Rectal smooth muscle tissue (tissue), 1 donor: ENCODE results near the gene TRO.
A peak's percentile ranks its signal among the peaks of the same experiment; 100 is the strongest.

Source experiments
- H3K27ac ChIP-seq: one replicate; pipeline ENCODE4 v1.7.0; 2013; ENCODE audit warnings: low read depth, low read length, inconsistent platforms
- H3K27me3 ChIP-seq: one replicate; pipeline ENCODE4 v1.7.0; 2013; ENCODE audit warnings: low read length; ENCODE audit not compliant: control insufficient read depth, insufficient read depth
- H3K36me3 ChIP-seq: one replicate; pipeline ENCODE4 v1.7.0; 2013; ENCODE audit warnings: low read length; ENCODE audit not compliant: control insufficient read depth, insufficient read depth
- H3K4me1 ChIP-seq: one replicate; pipeline ENCODE4 v1.7.0; 2013; ENCODE audit warnings: low read length; ENCODE audit not compliant: control insufficient read depth, insufficient read depth
- H3K4me3 ChIP-seq: one replicate; pipeline ENCODE4 v1.7.0; 2013; ENCODE audit warnings: low read length
- H3K9ac ChIP-seq: one replicate; pipeline ENCODE4 v1.7.0; 2013; ENCODE audit warnings: low read length

Gene TRO

DNA sequence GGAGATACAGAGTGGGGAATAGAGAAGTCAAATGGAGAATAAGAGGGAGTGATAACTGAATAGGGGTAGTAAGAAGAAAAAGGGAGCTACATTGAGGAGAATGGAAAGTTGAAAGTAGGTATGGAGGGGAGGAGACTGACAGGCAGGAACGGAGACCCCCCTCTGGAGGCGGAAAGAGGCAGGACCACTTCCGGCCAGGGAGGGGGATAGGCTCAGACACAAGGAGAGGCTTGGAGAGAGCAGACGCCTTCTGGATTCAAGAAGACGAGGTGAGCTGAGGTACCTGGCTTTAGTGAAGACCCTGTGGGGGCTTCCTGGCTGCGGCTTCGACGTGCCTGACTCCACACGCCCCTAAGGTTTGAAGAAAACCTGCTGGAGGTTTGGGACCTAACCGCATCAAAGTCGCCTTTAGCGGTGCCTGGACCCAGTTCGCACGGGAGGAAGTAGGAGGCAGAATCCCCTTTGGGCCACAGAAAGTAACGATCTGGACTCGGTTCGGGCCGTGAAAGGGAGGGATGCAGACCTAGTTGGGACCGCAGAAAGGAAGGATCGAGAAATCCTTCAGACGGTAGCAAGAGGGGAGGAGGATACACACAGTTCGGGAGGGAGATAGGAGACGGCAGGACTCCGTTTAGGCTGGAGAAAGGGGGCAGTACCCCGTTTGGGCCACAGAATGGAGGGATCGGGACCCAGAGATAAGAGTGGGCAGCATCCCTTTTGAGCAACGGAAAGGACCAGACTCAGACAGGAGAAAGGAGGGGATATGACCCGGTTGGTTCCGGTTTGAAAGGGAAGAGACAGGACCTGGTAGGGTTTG lies at the start of gene TRO:
TRO (plus strand) TSS at position 215 of the 817 bp plus-strand sequence. CDS start 1,423 bp downstream, outside the sequence.
- H3K27me3 ChIP-seq: peaks cover 3% of the 10 kb centered on the region
- peak within 1 kb of the TSS; percentile 80 for H3K4me3 ChIP-seq
- H3K9ac ChIP-seq: peak within 1 kb of the TSS; percentile 21
- no peaks in the 10 kb centered on the region for H3K4me1 ChIP-seq
- H3K27ac ChIP-seq: peak within 1 kb of the TSS; percentile 24
- no peaks in the 10 kb centered on the region for H3K36me3 ChIP-seq

DNA sequence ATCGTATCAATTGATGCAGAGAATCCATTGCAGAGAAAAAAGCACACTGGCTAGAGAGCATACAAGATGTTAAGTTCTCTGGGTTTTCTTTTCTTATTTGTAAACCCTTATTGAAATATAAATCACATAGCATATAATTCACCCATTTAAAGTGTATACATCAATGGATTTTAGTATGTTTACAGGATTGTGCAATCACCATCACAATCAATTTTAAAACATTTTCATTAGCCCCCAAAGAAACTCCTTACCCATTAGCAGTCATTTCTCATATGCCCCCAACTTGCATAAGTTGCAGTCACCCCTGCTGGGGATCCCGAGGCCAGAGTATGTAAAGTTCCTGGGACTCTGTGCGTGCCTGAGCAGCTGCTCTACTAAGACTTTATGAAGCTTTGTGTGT lies 34.9 kb upstream of the TRO start:
- H3K4me1 ChIP-seq: no peaks in the 10 kb centered on the region
- H3K27ac ChIP-seq: no peak overlapping the region
- no peak overlapping the region for H3K4me3 ChIP-seq
- H3K36me3 ChIP-seq: no peaks in the 10 kb centered on the region
- H3K9ac ChIP-seq: no peak overlapping the region
- H3K27me3 ChIP-seq: peaks cover 2% of the 10 kb centered on the region

GRCh38 chrX:54891573-54891972 lies 29.1 kb upstream of the TRO start:
- H3K27ac ChIP-seq: no peak overlapping the region
- no peak overlapping the region for H3K9ac ChIP-seq
- no peaks in the 10 kb centered on the region for H3K36me3 ChIP-seq
- H3K27me3 ChIP-seq: peaks cover 2% of the 10 kb centered on the region
- no peaks in the 10 kb centered on the region for H3K4me1 ChIP-seq
- no peak overlapping the region for H3K4me3 ChIP-seq

- H3K9ac ChIP-seq: no peak overlapping the region
- no peak overlapping the region for H3K4me3 ChIP-seq
- no peaks in the 10 kb centered on the region for H3K4me1 ChIP-seq
- no peaks in the 10 kb centered on the region for H3K36me3 ChIP-seq
- no peak overlapping the region for H3K27ac ChIP-seq
- H3K27me3 ChIP-seq: no peaks in the 10 kb centered on the region
These were observed 26.5 kb upstream of the TRO start for GRCh38 chrX:54894159-54894558.

- H3K27me3 ChIP-seq: no peaks in the 10 kb centered on the region
- no peaks in the 10 kb centered on the region for H3K4me1 ChIP-seq
- no peak overlapping the region for H3K9ac ChIP-seq
- no peak overlapping the region for H3K27ac ChIP-seq
- no peak overlapping the region for H3K4me3 ChIP-seq
- no peaks in the 10 kb centered on the region for H3K36me3 ChIP-seq
These were observed 10.7 kb upstream of the TRO start for GRCh38 chrX:54909941-54910340.

GRCh38 chrX:54921427-54922021 lies 900 bp downstream of the TRO start:
- H3K27me3 ChIP-seq: peaks cover 3% of the 10 kb centered on the region
- no peaks in the 10 kb centered on the region for H3K36me3 ChIP-seq
- H3K4me1 ChIP-seq: no peaks in the 10 kb centered on the region
- H3K9ac ChIP-seq: peak overlapping the region; percentile 21
- H3K27ac ChIP-seq: peak overlapping the region; percentile 22
- H3K4me3 ChIP-seq: peak overlapping the region; percentile 80

DNA sequence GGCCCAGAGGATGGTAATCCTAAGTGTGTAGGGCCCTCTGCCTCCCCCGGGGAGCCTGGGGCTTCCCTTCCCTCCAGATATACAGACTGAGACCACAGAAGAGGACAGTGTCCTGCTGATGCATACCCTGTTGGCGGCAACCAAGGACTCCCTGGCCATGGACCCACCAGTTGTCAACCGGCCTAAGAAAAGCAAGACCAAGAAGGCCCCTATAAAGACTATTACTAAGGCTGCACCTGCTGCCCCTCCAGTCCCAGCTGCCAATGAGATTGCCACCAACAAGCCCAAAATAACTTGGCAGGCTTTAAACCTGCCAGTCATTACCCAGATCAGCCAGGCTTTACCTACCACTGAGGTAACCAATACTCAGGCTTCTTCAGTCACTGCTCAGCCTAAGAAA lies 1.9 kb downstream of the TRO start:
- no peak overlapping the region for H3K27ac ChIP-seq
- peaks cover 3% of the 10 kb centered on the region for H3K27me3 ChIP-seq
- no peaks in the 10 kb centered on the region for H3K36me3 ChIP-seq
- no peaks in the 10 kb centered on the region for H3K4me1 ChIP-seq
- no peak overlapping the region for H3K4me3 ChIP-seq
- no peak overlapping the region for H3K9ac ChIP-seq

- Histone ChIP-seq H3K4me3 (no peak overlapping the region), H3K27me3 (peaks cover 3% of the 10 kb centered on the region), H3K36me3 (no peaks in the 10 kb centered on the region), H3K4me1 (no peaks in the 10 kb centered on the region), H3K9ac (no peak overlapping the region), H3K27ac (no peak overlapping the region)
These were observed 2.8 kb downstream of the TRO start for GRCh38 chrX:54923376-54923775.

DNA sequence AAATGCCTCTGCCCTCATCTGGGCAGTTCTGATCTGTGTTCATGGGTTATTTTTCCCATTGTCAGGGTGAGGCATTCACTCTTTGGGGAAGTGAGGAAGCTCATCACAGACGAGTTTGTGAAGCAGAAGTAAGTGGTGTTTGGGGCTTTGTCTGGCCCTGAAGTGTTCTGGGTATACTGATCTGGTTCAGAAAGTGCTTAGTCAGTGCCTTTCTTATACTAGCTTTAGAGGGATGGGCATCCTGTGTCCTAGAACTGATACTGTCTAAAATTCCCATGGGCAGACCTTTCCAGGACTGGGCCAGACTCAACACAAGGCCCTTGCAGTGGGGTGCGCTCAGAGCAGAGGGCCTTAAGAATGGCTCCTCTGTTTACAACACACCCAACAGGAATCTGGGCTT lies 6.4 kb downstream of the TRO start:
- H3K27me3 ChIP-seq: no peaks in the 10 kb centered on the region
- no peak overlapping the region for H3K27ac ChIP-seq
- H3K36me3 ChIP-seq: peaks cover 5% of the 10 kb centered on the region
- no peak overlapping the region for H3K9ac ChIP-seq
- no peak overlapping the region for H3K4me3 ChIP-seq
- no peaks in the 10 kb centered on the region for H3K4me1 ChIP-seq

GRCh38 chrX:54928876-54929275 lies 8.3 kb downstream of the TRO start:
- Histone ChIP-seq H3K27ac (no peak overlapping the region), H3K36me3 (peaks cover 5% of the 10 kb centered on the region), H3K4me3 (no peak overlapping the region), H3K27me3 (no peaks in the 10 kb centered on the region), H3K4me1 (no peaks in the 10 kb centered on the region), H3K9ac (no peak overlapping the region)

GRCh38 chrX:54930291-54931049 lies 9.8 kb downstream of the TRO start:
- peaks cover 3% of the 10 kb centered on the region for H3K27me3 ChIP-seq
- H3K4me3 ChIP-seq: no peak overlapping the region
- no peak overlapping the region for H3K9ac ChIP-seq
- H3K4me1 ChIP-seq: no peaks in the 10 kb centered on the region
- H3K27ac ChIP-seq: no peak overlapping the region
- peaks cover 5% of the 10 kb centered on the region for H3K36me3 ChIP-seq

- no peak overlapping the region for H3K4me3 ChIP-seq
- no peaks in the 10 kb centered on the region for H3K4me1 ChIP-seq
- H3K9ac ChIP-seq: no peak overlapping the region
- no peak overlapping the region for H3K27ac ChIP-seq
- peaks cover 3% of the 10 kb centered on the region for H3K27me3 ChIP-seq
- peaks cover 5% of the 10 kb centered on the region for H3K36me3 ChIP-seq
These were observed 10.5 kb downstream of the TRO start for GRCh38 chrX:54931107-54931506.
